SHP77 (cell line): ENCODE data around the gene TMBIM6.
"Not testable (repeated sequence)": the region's sequence is repeated elsewhere in the genome, so short reads cannot be mapped to it uniquely, and the experiment has no call there.

ENCODE experiments used
- DNase-seq, 2 experiments: peaks; one replicate each; lab custom pipeline; 2025; lab: John Stamatoyannopoulos, UW

Gene TMBIM6

DNA sequence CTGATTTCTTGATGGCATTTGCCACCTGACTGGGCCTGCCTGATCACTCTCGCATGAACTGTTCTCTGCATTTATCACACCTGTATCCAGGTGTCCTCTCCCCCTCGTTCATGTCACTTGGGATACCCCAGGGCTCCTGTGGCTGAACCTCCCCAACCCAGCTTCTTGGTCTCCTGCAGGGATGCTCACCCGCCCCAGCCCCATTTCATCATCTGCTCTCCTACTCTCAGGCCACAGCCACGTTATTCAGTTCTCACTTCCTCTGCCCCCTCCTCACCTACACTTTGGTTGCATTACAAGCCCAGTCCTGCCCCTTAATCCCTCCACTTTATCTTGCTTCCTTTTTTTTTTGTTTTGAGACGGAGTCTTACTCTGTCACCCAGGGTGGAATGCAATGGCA is 35.5 kb downstream of the TMBIM6 start:
- no peak for DNase-seq

GRCh38 chr12:49777341-49777740 is 36.0 kb downstream of the TMBIM6 start:
- DNase-seq, result no peak

- DNase-seq, result peak in 1 of 2 experiments; percentile 34
Observed at GRCh38 chr12:49777800-49778748, 36.7 kb downstream of the TMBIM6 start.

- DNase-seq, result no peak
Observed at GRCh38 chr12:49779581-49779980, 38.2 kb downstream of the TMBIM6 start.

DNA sequence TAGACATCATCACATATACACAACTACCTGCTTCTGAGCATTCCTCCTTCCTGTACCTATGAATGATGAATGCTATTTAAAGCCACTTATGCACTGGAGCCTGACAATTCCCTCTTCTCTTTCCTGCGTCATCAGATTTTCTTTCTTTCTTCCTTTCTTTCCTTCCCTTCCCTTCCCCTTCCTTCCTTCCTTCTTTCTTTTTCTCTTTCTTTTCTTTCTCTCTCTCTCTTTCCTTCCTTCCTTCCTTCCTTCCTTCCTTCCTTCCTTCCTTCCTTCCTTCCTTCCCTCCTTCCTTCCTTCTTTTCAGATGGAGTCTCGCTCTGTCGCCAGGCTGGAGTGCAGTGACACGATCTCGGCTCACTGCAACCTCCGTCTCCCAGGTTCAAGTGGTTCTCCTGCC is 39.6 kb downstream of the TMBIM6 start:
- not testable (repeated sequence) for DNase-seq

- no peak for DNase-seq
Observed at GRCh38 chr12:49783917-49784676, 42.7 kb downstream of the TMBIM6 start.

DNA sequence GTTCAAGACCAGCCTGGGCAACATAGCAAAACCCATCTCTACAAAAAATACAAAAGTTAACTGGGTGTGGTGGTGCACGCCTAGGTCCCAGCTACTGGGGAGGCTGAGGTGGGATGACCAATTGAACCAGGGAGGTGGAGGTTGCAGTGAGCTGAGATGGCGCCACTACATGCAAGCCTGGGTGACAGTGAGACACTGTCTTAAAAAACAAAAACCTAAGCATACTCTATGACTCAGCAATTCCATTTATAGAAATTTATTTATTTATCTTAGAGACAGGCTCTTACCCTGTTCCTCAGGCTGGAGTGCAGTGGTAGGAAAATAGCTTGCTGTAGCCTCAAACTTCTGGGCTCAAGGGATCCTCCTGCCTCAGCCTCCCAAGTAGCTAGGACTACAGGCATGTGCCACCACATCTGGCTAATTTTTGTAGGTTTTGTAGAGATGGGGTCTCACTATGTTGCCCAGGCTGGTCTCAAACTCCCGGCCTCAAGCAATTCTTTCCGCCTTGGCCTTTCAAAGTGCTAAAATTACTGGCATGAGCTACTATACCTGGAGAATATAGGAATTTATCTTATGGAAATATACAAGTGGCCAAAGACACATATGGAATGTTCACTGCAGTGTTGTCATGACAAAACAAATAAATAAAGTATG is 43.5 kb downstream of the TMBIM6 start:
- DNase-seq, result no peak

DNA sequence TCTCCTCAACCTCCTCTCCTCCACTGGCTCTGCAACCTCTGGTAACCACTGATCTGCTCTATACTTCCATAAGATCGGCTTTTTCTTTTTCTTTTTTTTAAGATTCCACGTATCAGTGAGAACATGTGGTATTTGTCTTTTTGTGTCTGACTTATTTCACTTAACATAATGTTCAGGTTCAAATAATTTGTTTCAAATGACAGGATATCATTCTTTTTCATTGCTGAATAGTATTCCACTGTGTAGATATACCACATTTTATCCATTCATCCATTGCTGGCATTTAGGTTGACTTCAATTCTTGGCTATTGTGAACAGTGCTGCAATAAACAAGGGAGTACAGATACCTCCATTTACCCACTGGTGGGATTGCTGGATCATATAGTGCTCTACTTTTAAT is 46.3 kb downstream of the TMBIM6 start:
- DNase-seq, result no peak

GRCh38 chr12:49789992-49790391 is 48.6 kb downstream of the TMBIM6 start:
- no peak for DNase-seq

- no peak for DNase-seq
Observed at GRCh38 chr12:49790741-49791555, 49.6 kb downstream of the TMBIM6 start.

- DNase-seq, result no peak
Observed at GRCh38 chr12:49791700-49792099, 50.3 kb downstream of the TMBIM6 start.

DNA sequence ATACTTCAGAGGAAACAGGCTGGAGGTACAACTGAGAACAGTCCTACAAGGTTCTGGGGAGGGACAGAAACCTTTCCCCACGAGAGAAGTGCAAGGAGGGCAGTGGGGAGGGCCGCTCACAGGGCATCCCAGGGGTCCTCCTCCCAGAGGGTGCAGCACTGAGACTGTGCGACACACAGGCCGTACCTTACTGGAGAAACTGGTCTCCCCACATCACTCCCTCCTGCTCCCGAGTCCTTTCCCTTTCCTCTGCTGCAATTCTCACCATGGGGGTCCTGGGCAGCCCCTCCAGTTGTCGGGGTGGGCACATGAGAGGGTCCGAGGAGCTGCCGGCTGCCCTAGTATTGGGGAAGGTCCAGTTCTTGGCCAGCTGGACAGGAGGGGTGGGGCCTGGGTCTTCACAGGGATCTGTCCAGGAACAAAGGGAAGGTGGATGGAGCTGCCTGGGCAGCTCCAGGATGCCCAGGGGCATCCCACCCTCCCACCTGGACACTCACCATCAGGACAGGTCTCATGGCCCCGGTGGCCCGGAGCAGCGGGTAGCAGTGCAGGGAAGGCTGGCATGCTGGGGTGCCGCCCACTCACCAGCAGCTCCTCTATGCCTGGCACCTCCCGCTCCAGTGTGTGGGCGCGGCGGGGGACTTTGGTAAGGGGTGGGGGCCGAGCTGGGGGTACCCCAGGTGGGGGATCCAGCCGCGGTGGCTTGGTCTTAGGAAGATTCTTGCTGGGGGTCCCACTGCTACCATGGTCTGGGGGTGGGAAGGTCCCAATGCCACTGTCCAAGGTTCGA is 51.0 kb downstream of the TMBIM6 start:
- no peak for DNase-seq

DNA sequence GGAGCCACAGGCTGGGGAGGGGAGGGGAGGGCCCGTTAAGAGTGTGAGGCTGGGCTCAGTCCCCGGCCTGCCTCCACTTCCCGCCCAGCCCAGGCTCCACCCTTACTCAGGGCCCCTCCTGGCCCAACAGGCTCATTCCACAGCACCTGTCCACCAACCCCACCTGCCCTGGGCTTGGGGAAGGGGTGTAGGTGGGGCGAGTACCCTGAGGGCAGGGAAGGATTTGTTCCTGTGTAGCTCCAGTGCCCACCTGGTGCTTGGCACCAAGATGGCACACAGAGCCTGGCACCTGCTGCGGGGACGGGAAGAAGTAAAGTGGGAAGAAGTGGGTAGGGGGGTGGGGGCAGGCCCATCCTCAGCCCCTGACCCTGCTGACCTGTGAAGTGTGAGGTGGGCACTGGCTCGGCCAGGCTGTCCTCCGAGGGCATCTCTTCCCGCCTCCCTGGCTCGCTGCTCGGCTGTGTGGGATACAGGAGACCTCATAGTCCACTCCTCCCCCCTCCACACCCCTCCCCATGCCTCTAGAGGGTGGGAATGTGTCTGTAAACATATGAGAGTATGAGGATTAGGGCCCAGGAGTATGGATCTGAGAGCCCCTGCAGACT is 51.7 kb downstream of the TMBIM6 start:
- DNase-seq, result no peak

GRCh38 chr12:49793620-49794019 is 52.3 kb downstream of the TMBIM6 start:
- no peak for DNase-seq

DNA sequence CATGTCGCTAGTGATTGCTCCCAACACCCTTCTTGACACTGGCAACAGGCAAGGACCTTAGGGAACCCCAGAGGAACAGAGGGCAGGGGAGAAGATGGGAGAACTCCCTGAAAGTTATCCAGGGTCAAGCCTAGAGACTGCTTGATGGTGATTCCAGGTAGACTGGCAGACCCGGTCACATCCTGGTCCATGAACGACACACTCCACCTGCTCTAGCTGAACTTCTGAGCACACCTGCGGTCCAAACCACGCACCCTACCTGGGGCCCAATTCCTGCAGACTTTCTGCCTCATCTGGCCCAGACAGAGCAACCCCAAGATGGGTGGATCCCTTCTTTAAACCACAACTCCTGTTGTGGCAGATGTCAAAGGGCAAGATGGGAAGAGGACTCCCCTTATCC is 52.7 kb downstream of the TMBIM6 start:
- DNase-seq, result no peak

- DNase-seq, result no peak
Observed at GRCh38 chr12:49794811-49795653, 53.7 kb downstream of the TMBIM6 start.

DNA sequence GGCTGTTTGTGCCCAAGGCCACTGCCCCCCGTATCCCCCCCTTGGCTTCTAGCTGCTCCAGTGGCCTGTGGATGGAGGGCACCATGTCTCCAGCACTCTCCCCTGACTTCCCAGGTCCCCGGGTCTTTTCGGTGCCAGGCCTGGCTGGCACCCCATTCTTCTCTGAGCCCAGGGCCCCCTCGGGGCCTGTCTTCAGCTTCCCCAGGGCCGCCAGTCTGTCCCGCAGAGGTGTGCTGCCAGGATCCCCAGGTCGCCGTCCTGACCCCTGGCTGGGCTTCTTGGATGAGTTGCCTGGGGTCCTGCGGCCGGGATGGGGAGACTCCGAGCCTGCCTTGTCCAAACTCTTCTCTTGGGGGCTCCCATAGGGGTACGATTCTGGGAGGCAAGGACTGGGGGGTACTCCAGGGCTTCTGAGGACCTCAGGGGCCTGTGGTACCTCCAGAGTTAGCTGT is 54.3 kb downstream of the TMBIM6 start:
- DNase-seq, result no peak

DNA sequence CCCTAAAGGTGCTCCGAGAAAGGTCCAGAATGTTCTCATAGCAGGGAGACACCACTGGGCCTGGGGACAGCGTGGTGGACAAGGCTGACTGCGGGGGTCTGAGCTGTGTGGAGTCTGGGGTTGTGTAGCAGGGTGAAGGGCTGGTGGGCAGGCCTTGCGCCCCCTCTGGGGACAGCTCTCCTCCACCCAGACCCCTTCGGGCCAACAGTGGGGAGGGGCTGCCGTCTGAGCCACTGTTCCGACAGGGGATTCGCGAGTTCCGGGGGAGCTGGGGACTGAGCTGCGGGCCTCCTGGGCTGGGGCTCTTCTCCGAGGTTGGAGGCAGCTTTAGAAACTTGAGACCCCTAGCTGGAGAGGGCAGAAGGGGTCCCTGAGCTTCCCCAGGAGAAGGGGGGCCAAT is 54.8 kb downstream of the TMBIM6 start:
- DNase-seq, result no peak
